ENCODE data around the gene OSBPL6.
"Not testable (repeated sequence)": the region's sequence is repeated elsewhere in the genome, so short reads cannot be mapped to it uniquely, and the experiment has no call there.

The OSBPL6 gene

GRCh38 chr2:178301649-178302238 lies 107.4 kb downstream of the OSBPL6 start:
- no peak for DNase-seq (ENCODE audit: low read depth)

GRCh38 chr2:178304333-178304732 lies 110.0 kb downstream of the OSBPL6 start:
- no peak for DNase-seq (ENCODE audit: low read depth)

- no peak for DNase-seq (ENCODE audit: low read depth)
Observed at GRCh38 chr2:178306352-178307073, 112.2 kb downstream of the OSBPL6 start.

GRCh38 chr2:178307650-178308049 lies 113.3 kb downstream of the OSBPL6 start:
- DNase-seq (ENCODE audit: low read depth): no peak

GRCh38 chr2:178309541-178309940 lies 115.2 kb downstream of the OSBPL6 start:
- DNase-seq (ENCODE audit: low read depth): no peak

GRCh38 chr2:178315078-178315477 lies 120.8 kb downstream of the OSBPL6 start:
- DNase-seq (ENCODE audit: low read depth): no peak

- DNase-seq (ENCODE audit: low read depth): no peak
Observed at GRCh38 chr2:178315488-178315948, 121.2 kb downstream of the OSBPL6 start.

- DNase-seq (ENCODE audit: low read depth): no peak
Observed at GRCh38 chr2:178317811-178318210, 123.5 kb downstream of the OSBPL6 start.

- DNase-seq (ENCODE audit: low read depth): no peak
Observed at GRCh38 chr2:178320011-178320585, 125.8 kb downstream of the OSBPL6 start.

GRCh38 chr2:178322068-178322467 lies 127.8 kb downstream of the OSBPL6 start:
- no peak for DNase-seq (ENCODE audit: low read depth)

GRCh38 chr2:178323331-178323730 lies 129.0 kb downstream of the OSBPL6 start:
- DNase-seq (ENCODE audit: low read depth): not testable (repeated sequence)

GRCh38 chr2:178324077-178324476 lies 129.8 kb downstream of the OSBPL6 start:
- DNase-seq (ENCODE audit: low read depth): no peak

- DNase-seq (ENCODE audit: low read depth): no peak
Observed at GRCh38 chr2:178325268-178325667, 131.0 kb downstream of the OSBPL6 start.

GRCh38 chr2:178327516-178327915 lies 133.2 kb downstream of the OSBPL6 start:
- DNase-seq (ENCODE audit: low read depth): no peak

- no peak for DNase-seq (ENCODE audit: low read depth)
Observed at GRCh38 chr2:178328037-178328436, 133.7 kb downstream of the OSBPL6 start.

- no peak for DNase-seq (ENCODE audit: low read depth)
Observed at GRCh38 chr2:178330175-178331017, 136.1 kb downstream of the OSBPL6 start.

- no peak for DNase-seq (ENCODE audit: low read depth)
Observed at GRCh38 chr2:178331474-178332432, 137.4 kb downstream of the OSBPL6 start.

- DNase-seq (ENCODE audit: low read depth): no peak
Observed at GRCh38 chr2:178333851-178334250, 139.5 kb downstream of the OSBPL6 start.

GRCh38 chr2:178335230-178335629 lies 140.9 kb downstream of the OSBPL6 start:
- DNase-seq (ENCODE audit: low read depth): no peak

- no peak for DNase-seq (ENCODE audit: low read depth)
Observed at GRCh38 chr2:178344121-178344520, 149.8 kb downstream of the OSBPL6 start.

GRCh38 chr2:178345951-178346350 lies 151.6 kb downstream of the OSBPL6 start:
- DNase-seq (ENCODE audit: low read depth): no peak

Data from stimulated activated CD8-positive, alpha-beta memory T cell treated with anti-CD3 and anti-CD28 coated beads, Interleukin-4, amount 100 ng/mL, for 24 hours (primary cell).